GM20431 (cell line): ENCODE results near the gene IL10RB.

Experiments used
- in situ Hi-C: fragments of 300-500 bp; cut with MseI, MboI; formaldehyde crosslinking; loops from one replicate; pipeline ENCODE4 v1.15.0; 2020; ENCODE audit warnings: low sequenced_read_pairs; ENCODE audit not compliant: unreplicated experiment

Gene IL10RB

DNA sequence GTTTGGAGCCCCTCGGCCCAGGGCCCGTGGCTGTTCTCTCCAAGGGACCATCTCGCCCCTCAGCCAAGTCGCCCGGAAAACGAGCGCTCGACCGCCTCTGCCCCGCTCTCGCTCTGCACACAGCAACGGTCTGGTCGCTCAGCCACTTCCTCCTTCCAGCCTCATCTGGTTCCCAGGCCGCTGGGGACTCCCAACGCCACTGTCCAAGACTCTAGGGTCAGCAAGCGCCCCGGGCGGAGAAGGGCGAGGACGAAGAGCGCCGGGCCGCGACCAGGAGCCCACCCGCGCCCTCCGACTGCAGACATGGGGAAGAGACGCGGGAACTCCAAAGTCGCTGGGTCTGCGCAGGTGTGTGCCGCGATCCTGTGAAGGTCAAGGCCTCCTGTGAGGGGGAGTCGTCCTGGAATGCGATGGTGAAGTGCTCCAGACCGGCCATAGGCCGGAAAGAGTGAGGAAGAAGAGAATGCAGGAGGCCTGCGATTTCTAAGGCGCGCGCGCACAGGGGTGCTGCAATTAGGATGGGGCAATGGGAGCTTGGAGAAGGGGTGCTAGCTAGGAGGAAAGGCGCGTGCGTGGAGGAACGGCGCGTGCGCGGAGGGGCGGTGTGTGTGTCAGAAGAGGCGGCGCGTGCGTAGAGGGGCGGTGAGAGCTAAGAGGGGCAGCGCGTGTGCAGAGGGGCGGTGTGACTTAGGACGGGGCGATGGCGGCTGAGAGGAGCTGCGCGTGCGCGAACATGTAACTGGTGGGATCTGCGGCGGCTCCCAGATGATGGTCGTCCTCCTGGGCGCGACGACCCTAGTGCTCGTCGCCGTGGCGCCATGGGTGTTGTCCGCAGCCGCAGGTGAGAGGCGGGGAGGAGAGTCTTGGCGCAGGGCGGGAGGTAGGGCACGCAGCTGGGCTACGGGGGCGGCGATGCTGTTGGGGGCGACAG, 58.4 kb downstream of the IL10RB start, which contains the start of gene IFNAR1:
TSS of gene IFNAR1 (plus strand) at position 680 of the 931 bp plus-strand sequence. CDS start at position 766, 86 bp downstream.
- in situ Hi-C loops, result no loop called here

DNA sequence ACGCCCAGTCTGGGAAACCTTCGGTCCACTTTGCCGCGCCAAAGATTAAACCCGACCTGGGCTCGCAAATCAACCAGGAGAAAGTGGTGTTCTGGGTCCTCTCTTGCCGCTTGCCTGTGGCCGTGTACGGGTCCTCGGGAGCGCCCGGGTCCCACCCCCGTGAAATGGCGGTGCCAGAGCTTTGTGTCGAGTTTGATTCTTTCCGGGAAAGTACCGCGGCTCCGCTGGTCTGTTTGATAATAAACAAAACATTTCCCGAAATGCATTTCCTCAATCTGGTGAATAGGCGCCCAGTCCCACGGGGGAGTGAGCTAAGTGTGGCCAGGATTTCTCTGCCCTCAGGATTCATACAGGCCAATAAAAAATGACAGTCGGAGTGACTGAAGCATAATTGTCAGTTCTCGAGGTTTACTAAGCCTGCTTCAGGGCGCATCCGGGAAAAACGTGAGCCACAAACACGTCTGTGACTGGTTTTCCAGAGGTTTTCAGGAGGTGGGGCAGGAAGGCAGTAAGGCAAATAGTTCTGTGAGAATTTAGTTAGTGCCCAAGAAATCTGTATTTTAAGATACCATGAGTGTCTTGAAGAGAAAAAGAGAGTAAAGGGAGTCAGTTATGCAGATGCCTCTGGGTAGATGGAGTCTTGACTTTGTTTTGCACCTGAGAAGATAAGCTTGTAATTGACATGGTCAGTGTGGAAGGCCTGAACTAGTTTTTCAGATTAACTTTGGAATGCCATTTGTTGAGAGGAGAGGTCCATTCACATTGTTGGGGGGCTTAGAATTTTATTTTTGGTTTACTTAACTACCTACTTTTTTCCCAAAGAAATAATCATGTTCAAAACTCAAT, 59.3 kb downstream of the IL10RB start:
- in situ Hi-C loops, result no loop called here

DNA sequence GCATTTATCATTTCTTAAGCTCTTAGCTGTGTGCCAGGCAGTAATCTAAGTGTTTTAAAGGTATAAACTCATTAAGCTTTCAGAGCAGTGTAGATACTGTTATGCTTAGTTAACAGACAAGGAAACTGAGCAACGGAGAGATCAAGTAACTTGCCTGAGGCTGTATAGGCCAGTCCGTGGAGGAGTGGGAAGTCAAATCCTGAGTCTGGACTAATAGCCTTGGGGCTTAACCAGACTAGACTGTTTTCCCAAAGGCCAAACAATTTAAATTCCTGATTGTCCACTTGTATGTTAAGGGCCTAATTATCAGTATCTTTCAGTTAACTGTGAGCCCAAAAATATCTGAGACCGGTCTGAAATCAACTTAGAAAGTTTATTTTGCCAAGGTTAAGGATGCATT, 61.2 kb downstream of the IL10RB start:
- in situ Hi-C loops, result no loop called here

DNA sequence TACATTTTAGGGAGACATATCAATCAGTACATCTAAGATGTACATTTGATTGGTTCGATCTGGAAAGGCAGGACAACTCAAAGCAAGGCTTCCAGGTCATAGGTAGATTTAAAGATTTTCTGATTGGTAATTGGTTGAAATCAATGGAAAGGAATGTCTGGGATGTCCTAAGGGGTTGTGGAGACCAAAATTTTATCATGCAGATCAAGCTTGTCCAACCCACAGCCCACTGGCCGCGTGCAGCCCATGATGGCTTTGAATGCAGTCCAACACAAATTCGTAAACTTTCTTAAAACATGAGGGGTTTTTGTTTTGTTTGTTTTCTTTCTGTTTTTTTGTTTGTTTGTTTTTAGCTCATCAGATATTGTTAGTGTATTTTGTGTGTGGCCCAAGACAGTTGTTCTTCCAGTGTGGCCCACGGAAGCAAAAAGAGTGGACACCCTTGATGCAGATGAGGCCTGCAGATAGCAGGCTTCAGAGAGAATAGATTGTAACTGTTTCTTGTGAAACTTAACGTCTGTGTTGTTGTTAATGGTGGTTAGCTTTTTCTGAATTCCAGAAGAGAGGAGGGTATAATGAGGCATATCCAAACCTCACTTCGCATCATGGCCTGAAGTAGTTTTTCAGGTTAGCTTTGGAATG, 61.7 kb downstream of the IL10RB start:
- in situ Hi-C loops, result no loop called here

DNA sequence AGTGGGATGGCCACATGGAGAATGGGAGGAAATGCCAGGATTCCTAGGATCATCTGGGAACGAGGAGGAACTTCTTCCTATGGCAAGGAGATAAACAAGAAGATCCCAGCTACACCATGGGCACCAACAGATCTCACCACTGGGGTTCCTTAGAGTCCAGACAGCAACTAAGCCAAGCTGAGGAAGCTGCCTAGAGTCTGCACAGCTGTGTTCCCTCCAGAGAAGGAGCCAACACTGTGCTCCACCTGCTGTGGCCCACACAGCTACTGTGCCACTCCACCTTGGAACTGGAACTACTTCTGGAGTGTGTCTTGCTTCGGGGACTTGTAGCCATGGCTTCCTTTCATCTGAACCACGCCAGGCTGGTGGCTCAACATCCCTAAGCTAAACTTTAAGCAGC, 64.6 kb downstream of the IL10RB start:
- in situ Hi-C loops, result no loop called here

DNA sequence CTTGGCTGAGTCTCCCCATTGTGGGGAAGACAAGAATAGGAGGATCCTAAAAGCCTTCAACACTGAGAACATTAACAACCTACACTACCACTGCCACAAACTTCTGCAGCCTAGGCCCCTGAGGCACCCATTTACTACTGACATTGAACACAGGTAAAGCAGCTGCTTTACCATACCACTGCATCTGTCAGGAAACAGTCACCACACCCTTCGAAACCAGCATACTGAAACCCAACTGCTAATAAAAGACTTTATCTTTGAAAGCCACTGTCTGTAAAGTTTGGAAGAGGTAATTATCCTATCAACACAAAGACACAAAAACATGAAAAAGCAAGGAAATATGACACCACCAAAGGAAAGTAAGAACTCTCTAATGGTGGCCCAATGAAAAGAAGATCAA, 66.0 kb downstream of the IL10RB start:
- in situ Hi-C loops, result no loop called here

DNA sequence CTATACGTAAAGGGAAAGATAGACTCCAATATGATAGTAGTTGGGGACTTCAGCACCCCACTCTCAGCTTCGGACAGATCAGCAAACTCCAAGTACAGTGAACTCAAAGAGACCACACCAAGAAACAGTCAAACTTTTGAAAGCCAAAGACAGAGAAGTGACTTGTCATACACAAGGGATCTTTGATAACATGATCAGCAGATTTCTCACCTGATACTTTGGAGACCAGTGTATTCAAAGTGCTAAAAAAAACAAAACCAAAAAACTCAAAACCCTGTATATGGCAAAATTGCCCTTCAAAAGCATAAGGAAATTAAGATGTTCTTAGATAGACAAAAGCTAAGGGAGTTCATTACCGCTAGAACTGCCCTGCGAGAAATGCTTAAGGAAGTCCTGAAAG, 68.0 kb downstream of the IL10RB start:
- in situ Hi-C loops, result no loop called here

DNA sequence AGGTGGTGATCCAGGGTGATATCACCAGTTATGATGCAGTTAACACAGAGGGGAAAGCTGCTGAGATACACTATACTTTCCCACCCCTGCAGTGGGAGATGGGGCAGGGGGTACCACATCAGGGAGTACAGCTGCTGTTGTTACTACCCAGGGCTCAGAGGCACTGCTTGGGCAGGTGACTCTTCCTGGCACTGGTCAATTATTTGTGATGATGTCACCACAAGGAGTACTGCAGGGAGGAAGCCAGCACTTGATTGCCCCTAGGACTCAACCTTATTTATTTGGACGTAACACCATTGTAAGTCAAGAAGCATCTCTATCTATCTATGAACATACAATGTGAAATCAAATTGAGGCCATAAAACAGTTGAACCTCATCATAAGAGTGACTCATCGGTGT, 68.7 kb downstream of the IL10RB start:
- in situ Hi-C loops, result no loop called here

DNA sequence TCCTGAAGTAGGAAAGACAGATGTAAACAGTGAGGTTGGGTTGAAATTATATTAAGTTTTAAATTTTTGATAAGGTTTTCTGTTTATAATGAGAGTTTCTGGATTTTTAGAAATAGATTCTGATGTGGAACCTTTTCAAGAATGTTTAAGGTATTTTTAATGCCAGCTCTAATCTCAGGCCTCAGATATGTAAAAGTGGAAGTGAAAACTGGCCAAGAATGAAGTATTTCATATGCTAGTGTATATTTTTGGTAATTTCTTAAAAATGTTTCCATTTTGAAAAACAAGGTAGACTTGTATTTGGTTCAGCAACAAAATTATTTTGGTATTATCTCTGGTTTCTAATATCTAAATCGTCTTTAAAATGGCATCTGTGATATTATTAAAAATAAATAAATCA, 73.0 kb downstream of the IL10RB start:
- in situ Hi-C loops, result no loop called here

DNA sequence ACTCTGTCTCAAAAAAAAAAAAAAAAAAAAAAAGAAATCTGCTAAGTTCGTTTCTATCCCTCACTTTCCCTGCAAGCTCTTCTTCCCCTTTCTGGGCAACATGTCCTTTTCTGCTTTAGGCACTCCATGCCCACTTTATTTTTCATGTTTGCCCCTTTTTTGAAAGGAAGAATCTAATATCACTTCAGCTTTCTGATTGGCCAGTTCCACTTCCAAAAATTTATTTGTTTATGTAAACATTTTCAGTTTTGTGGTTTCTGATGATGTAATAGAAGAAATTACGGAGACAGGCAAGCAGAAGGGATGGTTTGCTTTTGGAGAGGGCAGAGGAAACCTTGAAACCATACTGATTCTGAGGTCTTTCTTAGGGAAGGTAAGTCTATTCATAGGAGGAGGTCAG, 73.8 kb downstream of the IL10RB start:
- in situ Hi-C loops, result no loop called here

DNA sequence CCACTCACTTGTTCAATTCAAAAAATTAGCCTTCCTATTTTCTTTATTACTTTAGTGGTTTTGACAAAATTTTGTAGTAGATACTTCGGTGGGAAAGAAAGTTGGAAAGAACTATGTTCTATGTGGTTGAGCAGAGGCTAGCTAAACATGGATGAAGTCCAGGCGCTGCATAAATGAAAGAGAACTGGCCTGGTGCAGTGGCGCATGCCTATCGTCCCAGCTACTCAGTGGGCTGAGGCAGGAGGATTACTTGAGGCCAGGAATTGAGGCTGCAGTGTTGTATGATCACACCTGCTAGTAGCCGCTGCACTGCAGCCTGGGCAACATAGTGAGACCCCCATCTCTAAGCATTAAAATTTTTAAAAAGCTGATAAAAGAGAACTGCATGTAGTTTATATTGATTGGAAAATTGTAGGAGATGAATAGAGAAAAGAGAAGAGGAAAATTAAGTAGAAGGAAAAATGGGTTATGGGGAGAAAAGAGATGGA, 79.6 kb downstream of the IL10RB start:
- in situ Hi-C loops, result no loop called here
